NCI-H1436 (cell line): Measurements from ENCODE around the gene MTF2.
"Not testable (repeated sequence)": the region's sequence is repeated elsewhere in the genome, so short reads cannot be mapped to it uniquely, and the experiment has no call there.

Experiments
- DNase-seq: peaks from one replicate; lab custom pipeline; 2025; lab: John Stamatoyannopoulos, UW

The MTF2 gene

GRCh38 chr1:93142161-93142560 lies 63.1 kb downstream of the MTF2 start:
- no peak for DNase-seq

GRCh38 chr1:93143136-93143535 lies 64.1 kb downstream of the MTF2 start:
- DNase-seq = no peak

DNA sequence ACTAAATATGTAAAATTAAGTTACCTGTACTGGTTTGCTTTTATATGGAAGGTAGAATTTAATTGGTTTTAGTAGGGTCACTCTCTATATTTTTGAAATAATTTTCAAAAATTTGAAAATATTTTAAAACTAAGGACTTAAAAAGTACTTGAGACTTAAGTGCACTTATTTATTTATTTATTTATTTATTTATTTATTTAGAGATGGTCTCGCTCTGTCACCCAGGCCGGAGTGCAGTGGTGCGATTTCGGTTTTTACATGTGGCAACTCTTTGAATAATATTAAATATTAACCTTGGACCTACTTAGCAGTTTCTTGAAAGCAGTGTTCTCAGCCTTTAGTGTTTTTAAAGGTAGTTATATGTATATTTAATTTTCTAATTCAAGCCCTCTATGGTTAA lies 64.7 kb downstream of the MTF2 start:
- DNase-seq = no peak

GRCh38 chr1:93148001-93148400 lies 68.9 kb downstream of the MTF2 start:
- DNase-seq = no peak

DNA sequence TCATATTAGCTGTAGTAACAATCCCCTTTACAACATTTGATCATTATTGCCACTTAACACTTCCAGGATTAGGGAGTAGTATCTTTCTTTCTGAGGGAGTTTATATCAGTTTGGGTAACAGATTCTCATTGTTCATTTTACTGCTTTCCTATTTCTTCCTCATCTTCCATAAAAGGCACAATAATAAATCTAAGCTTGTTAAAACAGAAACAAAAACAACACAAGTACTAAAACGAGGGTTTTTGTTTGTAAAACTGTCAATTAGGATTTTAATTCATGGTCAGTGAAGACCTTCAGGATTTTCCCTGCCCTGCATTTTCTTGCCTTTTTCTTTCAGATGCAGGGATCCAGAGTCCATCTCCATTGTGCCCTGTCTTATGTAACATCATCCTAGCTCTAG lies 71.6 kb downstream of the MTF2 start:
- DNase-seq = no peak

- DNase-seq = no peak
These were observed 72.4 kb downstream of the MTF2 start for GRCh38 chr1:93151474-93151873.

- no peak for DNase-seq
These were observed 73.8 kb downstream of the MTF2 start for GRCh38 chr1:93152835-93153234.

DNA sequence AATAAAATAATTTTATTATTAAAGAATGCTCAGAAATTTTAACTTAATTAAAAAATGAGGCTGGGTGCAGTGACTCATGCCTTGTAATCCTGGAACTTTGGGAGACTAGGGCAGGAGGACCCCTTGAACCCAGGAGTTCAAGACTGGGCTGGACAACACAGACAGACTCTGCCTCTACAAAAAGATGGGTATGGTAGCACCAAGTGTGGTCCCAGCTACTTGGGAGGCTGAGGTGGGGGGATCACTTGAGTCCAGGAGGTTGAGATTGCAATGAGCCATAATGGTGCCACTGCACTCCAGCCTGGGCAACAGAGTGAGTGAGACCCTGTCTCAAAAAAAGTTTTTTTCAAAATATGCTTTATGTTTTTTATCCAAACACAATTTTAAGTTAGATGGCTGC lies 75.8 kb downstream of the MTF2 start:
- no peak for DNase-seq

GRCh38 chr1:93155335-93155734 lies 76.3 kb downstream of the MTF2 start:
- DNase-seq = no peak

DNA sequence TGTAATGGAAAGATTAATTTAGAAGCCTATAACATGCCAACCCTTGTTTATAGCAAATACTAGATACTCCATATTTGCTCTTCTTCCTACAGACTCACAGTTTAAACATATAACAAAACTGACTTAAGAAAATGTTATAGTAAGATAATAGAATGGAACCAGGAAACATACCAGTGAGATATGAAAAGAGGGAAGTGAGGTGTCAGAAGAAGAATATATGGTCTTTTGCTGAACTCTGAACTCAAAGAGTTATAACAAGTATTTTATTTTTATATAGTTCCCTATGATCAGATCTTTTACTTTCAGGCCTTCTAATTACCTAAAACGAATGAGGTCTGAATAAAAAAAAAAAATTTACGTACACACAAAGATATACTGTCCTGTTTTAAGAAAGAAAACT lies 80.3 kb downstream of the MTF2 start:
- no peak for DNase-seq

GRCh38 chr1:93163314-93163713 lies 84.2 kb downstream of the MTF2 start:
- DNase-seq = not testable (repeated sequence)

DNA sequence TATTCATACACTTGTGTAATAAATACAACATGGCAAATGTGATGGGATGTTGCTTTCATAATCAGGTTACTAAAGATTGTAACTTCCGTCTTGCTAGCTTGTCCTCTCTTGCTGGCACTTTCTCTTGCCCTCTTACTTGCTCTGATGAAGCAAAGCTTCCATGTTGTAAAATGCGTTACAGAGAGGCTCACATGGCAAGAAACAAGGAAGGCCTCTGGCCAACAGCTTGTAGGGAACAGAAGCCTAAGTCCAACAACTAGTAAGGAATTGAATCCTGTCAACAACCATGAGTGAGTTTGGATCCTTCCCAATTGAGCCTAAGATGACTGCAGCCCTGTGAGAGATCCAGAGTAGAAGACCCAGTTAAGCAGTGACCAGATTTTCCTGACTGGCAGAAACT lies 85.7 kb downstream of the MTF2 start:
- DNase-seq = no peak

GRCh38 chr1:93165895-93166294 lies 86.8 kb downstream of the MTF2 start:
- not testable (repeated sequence) for DNase-seq

- DNase-seq = no peak
These were observed 87.9 kb downstream of the MTF2 start for GRCh38 chr1:93167006-93167405.

- DNase-seq = not testable (repeated sequence)
These were observed 91.1 kb downstream of the MTF2 start for GRCh38 chr1:93170141-93170678.

- no peak for DNase-seq
These were observed 92.5 kb downstream of the MTF2 start for GRCh38 chr1:93171549-93172034.

- DNase-seq = no peak
These were observed 93.7 kb downstream of the MTF2 start for GRCh38 chr1:93172778-93173177.

GRCh38 chr1:93174638-93175037 lies 95.6 kb downstream of the MTF2 start:
- not testable (repeated sequence) for DNase-seq

DNA sequence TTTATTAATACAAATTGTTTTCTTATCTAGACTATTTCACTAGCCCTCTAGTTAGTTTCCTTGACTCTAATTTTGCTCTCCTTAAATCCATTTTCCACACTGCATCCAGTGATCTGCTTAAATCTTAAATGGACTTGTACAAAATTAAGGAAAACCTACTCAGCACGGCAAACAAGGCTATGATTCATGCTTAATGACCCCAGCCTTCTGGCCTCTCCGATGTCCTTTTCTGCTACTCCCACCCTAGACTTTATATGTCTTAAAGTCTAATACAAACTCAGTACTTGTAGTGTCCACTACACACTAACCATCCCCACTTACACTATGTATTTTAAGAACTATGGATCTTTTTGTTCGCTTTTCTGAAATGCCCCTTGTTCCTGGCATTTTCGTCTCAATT lies 98.9 kb downstream of the MTF2 start:
- no peak for DNase-seq

DNA sequence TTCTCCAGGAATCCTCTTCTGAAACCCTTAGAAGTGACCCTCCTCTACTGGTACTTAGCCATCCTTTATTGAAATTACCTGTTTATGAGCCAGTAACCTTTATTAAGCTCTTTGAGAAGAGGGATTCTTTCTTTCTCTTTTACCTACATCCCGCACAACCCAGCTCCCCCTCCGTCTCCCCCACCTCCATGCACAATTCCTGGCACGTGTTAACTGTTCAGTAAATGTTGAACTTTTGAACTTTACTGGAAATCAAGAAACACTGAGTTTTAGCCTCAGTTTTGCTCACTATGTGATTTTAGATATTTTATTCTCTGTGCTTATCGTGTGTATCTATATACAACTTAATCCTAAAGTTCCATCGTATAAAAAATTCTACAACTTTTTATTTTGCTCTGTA lies 99.3 kb downstream of the MTF2 start:
- DNase-seq = no peak

DNA sequence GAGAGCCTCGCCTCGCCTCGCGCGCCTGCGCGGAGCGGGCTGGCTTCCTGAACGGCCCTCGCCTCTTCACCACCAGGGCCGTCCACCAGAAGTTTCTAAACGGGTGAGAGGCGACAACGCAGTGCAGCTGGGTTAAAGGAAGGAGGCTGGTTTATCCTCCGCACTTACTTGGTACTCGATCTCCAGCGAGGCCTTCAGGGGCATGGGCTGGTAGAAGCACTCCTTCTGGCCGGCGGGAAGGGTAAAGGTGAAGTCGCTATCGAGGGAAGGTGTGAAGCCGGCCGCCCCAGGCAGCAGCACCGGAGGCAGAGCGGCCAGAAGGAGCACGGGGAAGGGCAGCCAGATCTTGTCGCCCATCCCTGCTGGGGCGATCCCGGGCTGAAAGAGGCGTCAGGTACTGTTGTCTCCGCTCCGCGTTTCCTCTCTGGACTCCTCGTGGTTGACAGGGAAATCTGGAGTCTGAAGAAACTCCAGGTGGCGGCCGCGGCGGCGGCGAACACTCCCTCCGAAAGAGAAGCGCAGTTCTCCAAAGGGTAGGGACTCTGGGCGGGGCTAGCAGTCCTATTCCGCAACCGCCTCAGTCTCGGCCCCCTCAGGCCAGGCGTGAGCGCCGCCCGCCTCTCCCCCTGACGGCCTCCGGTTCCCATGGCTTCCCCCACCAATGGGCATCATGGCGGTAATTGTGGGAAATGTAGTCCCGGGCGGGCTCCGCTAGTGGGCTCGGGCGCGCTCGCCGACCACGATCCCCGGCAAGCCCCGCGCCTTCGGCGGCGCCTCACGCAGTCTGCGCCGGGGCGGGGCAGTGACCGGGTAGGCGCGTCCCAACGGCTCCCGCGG lies 101.0 kb downstream of the MTF2 start, which contains the start of gene TMED5:
Gene TMED5, minus strand, starts transcription at position 528 of the 837 bp plus-strand sequence. Its CDS starts 171 bp downstream, at position 357.
- DNase-seq = peak; percentile 97

GRCh38 chr1:93180723-93181613 lies 101.9 kb downstream of the MTF2 start, which contains the start of gene CCDC18:
CCDC18 (plus strand) TSS chr1:93180724; CDS start chr1:93183362, 2,638 bp downstream.
- no peak for DNase-seq
